ENCODE measurements around the gene EFL1. TPM values are rescaled to one million over a fixed set of nuclear protein-coding genes. Genes with fewer than 3 reads are reported as not detected.

EFL1 gene
- total and polyA plus RNA-seq, 2 experiments from 2014 or later, result 15.4 to 46.4 TPM

GRCh38 chr15:82128401-82129148 is 134.0 kb downstream of the EFL1 start (continued):
- TF ChIP-seq ZNF462 (CRISPR knock-in tag; IDR thresholded peaks at IDR 0.05), result no peak
- TF ChIP-seq CREB1 (CRISPR knock-in tag; IDR thresholded peaks at IDR 0.05; ENCODE audit: low read depth), result no peak

DNA sequence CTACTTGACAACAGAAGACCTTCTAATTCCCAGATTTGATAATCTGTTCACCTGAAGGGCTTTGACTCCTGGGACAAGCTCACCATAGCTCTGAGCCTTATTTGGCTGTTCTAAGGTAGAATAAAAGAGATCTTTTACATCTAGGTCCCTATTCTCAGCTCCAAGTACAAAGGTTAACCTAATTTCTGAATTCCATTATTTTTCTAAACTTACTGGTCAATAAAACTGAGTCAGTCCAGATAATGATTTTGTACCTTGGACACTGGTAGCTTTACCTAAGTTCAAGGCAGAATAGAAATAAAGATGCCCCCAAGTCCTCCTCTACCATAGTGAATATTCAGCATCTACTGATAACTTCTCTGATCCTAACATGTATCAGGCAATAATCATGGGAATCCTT is 135.0 kb downstream of the EFL1 start:
- Histone ChIP-seq H3K4me3 (no peak overlapping the region), H3F3A (replicated peaks; ENCODE audit: low read depth) (no peaks in the 10 kb centered on the region), H3K27ac (ENCODE audit: low read depth) (no peak overlapping the region), H3K79me2 (replicated peaks; ENCODE audit: insufficient read depth) (no peaks in the 10 kb centered on the region), H3K27me3 (ENCODE audit: insufficient read depth) (no peaks in the 10 kb centered on the region), H4K20me1 (replicated peaks; ENCODE audit: insufficient read depth) (no peaks in the 10 kb centered on the region; the same call in 1 of the 2 replicates), H3K4me2 (no peak overlapping the region), H3K9me2 (ENCODE audit: insufficient read depth) (no peaks in the 10 kb centered on the region), H2AFZ (no peak overlapping the region), H3K36me3 (ENCODE audit: insufficient read depth) (no peaks in the 10 kb centered on the region), H3K4me1 (ENCODE audit: insufficient read depth) (no peaks in the 10 kb centered on the region)
- ATAC-seq (no peak), DNase-seq (ENCODE audit: low spot score) (no peak)
- Mint-ChIP-seq H3K9me3 (no peaks in the 10 kb centered on the region), H3K27ac (no peak overlapping the region), H3K4me3 (no peak overlapping the region), H3K27me3 (ENCODE audit: insufficient read depth, low read depth, poor library complexity) (no peaks in the 10 kb centered on the region), H3K36me3 (ENCODE audit: low read depth) (no peaks in the 10 kb centered on the region), H3K4me1 (no peaks in the 10 kb centered on the region)
- no peak for TF ChIP-seq POLR2AphosphoS5 (IDR thresholded peaks at IDR 0.05; ENCODE audit: low read depth)

DNA sequence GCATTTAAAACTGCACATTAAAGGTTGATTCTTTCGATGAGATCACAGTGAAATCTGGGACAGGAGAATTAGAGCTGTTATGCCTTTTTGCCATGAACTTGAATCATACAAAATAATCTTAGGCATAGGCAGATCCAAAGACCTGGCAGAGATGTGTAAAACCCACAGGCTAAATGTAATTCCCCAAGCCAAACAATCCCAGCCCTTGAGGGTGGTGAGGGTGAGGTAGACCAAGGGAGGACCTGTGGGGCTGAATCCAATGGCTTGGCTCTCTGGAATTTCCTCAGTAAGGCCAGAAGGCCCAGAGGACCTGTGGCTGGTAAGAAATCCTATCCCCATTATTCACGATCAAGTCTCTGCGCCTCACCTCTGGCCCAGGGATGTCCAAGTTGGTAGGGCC is 136.2 kb downstream of the EFL1 start:
- Histone ChIP-seq H3F3A (replicated peaks; ENCODE audit: low read depth) (no peaks in the 10 kb centered on the region), H3K27ac (ENCODE audit: low read depth) (no peak overlapping the region), H3K79me2 (replicated peaks; ENCODE audit: insufficient read depth) (no peaks in the 10 kb centered on the region), H3K4me3 (no peak overlapping the region), H3K4me2 (no peak overlapping the region), H3K27me3 (ENCODE audit: insufficient read depth) (no peaks in the 10 kb centered on the region), H2AFZ (no peak overlapping the region), H3K4me1 (ENCODE audit: insufficient read depth) (no peaks in the 10 kb centered on the region), H3K9me2 (ENCODE audit: insufficient read depth) (no peaks in the 10 kb centered on the region), H4K20me1 (replicated peaks; ENCODE audit: insufficient read depth) (no peaks in the 10 kb centered on the region; the same call in 1 of the 2 replicates), H3K36me3 (ENCODE audit: insufficient read depth) (no peaks in the 10 kb centered on the region)
- Mint-ChIP-seq H3K4me3 (no peak overlapping the region), H3K9me3 (no peaks in the 10 kb centered on the region), H3K27me3 (ENCODE audit: insufficient read depth, low read depth, poor library complexity) (no peaks in the 10 kb centered on the region), H3K4me1 (no peaks in the 10 kb centered on the region), H3K27ac (no peak overlapping the region), H3K36me3 (ENCODE audit: low read depth) (no peaks in the 10 kb centered on the region)
- ATAC-seq (no peak), DNase-seq (ENCODE audit: low spot score) (no peak)
- TF ChIP-seq ZNF114 (CRISPR knock-in tag; IDR thresholded peaks at IDR 0.05), result no peak
- TF ChIP-seq JUNB (IDR thresholded peaks at IDR 0.05; ENCODE audit: unreplicated experiment), result no peak
- no peak for TF ChIP-seq EZH2phosphoT487 (IDR thresholded peaks at IDR 0.05; ENCODE audit: unreplicated experiment)
- TF ChIP-seq CTCF (conservative IDR thresholded peaks at IDR 0.05; ENCODE audit: low read depth in 2 of 2), result no peak
- TF ChIP-seq POLR2AphosphoS5 (IDR thresholded peaks at IDR 0.05; ENCODE audit: low read depth), result no peak
- TF ChIP-seq, protein P1, sequence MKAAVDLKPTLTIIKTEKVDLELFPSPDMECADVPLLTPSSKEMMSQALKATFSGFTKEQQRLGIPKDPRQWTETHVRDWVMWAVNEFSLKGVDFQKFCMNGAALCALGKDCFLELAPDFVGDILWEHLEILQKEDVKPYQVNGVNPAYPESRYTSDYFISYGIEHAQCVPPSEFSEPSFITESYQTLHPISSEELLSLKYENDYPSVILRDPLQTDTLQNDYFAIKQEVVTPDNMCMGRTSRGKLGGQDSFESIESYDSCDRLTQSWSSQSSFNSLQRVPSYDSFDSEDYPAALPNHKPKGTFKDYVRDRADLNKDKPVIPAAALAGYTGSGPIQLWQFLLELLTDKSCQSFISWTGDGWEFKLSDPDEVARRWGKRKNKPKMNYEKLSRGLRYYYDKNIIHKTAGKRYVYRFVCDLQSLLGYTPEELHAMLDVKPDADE (IDR thresholded peaks at IDR 0.05), result no peak

All from GM23338 (cell line).